Uterus (tissue), 2 donors: Measurements from ENCODE around the gene ARMCX1.

ENCODE experiments used
- CTCF ChIP-seq, 4 experiments: fragments of 200-600 bp in 2 of 4; fragments of 450-650 bp in 2 of 4; sonication (generic) in 2 of 4; IDR thresholded peaks; one replicate each; pipeline ENCODE4 v1.5.1; 2016 to 2019; ENCODE audit warnings: antibody characterized with exemption in 4 of 4, mild to moderate bottlenecking in 2 of 4, moderate library complexity in 1 of 4
- POLR2A ChIP-seq, 2 donors: fragments of 450-650 bp; IDR thresholded peaks; one replicate each; pipeline ENCODE4 v1.6.1; 2016; ENCODE audit warnings: antibody characterized with exemption in 2 of 2, mild to moderate bottlenecking in 1 of 2, moderate library complexity in 1 of 2

- TF ChIP-seq POLR2A (IDR thresholded peaks at IDR 0.05) (no peak), CTCF (IDR thresholded peaks at IDR 0.05) (no peak)
Measured at GRCh38 chrX:101564651-101565050, 14.3 kb downstream of the ARMCX1 start.
